SK-N-SH (cell line): ENCODE results near the gene MRPL49. TPM values are rescaled to one million over a fixed set of nuclear protein-coding genes. Genes with fewer than 3 reads are reported as not detected.

Source experiments
- CHD2 ChIP-seq: fragments of 150-350 bp; IDR thresholded peaks from 2 replicates; pipeline ENCODE4 v1.6.1; 2018; ENCODE audit warnings: low read length; ENCODE audit not compliant: partially characterized antibody
- ELF1 ChIP-seq: IDR thresholded peaks from 2 replicates; pipeline ENCODE4 v1.4.0; 2012
- EP300 ChIP-seq, 2 experiments: IDR thresholded peaks; 2 replicates each; pipeline versions ENCODE4 v1.4.0 to v1.6.1; 2012; ENCODE audit warnings: borderline replicate concordance in 1 of 2, low read depth in 1 of 2, low read length in 1 of 2
- FOSL2 ChIP-seq: IDR thresholded peaks from 2 replicates; pipeline ENCODE4 v1.4.0; 2012; ENCODE audit warnings: low read depth, mild to moderate bottlenecking, moderate library complexity, borderline replicate concordance
- FOXJ3 ChIP-seq: sonication (generic); formaldehyde crosslinking; IDR thresholded peaks from 2 replicates; pipeline ENCODE4 v1.5.1; 2020; ENCODE audit warnings: mild to moderate bottlenecking, missing genetic modification reagents
- GATA2 ChIP-seq: sonication (generic); formaldehyde crosslinking; IDR thresholded peaks from 2 replicates; pipeline ENCODE4 v1.5.0; 2020; ENCODE audit warnings: mild to moderate bottlenecking, missing genetic modification reagents
- NFIC ChIP-seq: IDR thresholded peaks from 2 replicates; pipeline ENCODE4 v1.4.0; 2012; ENCODE audit warnings: borderline replicate concordance
- REST ChIP-seq: IDR thresholded peaks from 2 replicates; pipeline ENCODE4 v1.6.1; 2012; ENCODE audit warnings: mild to moderate bottlenecking, low read depth, low read length, moderate library complexity
- YY1 ChIP-seq: IDR thresholded peaks from 2 replicates; pipeline ENCODE4 v1.4.0; 2012; ENCODE audit warnings: low read depth, mild to moderate bottlenecking
- ZBTB33 ChIP-seq: IDR thresholded peaks from 2 replicates; pipeline ENCODE4 v1.4.0; 2012; ENCODE audit warnings: low read depth, borderline replicate concordance
- polyA plus RNA-seq, 3 experiments: library from polyadenylated mRNA; depleted of rRNA; stranded (reverse); fragments of >200 nt; gene quantifications; 2 replicates each; pipeline ENCODE4 v1.2.3, GENCODE V29; 2012
- TF ChIP-seq, protein P1 (sequence below): IDR thresholded peaks from 2 replicates; pipeline ENCODE4 v1.4.0; 2012; ENCODE audit warnings: low read depth

MRPL49 gene
- polyA plus RNA-seq, 1 of the 3 experiments (the other 2 are of a cell fraction): 56.7 TPM

DNA sequence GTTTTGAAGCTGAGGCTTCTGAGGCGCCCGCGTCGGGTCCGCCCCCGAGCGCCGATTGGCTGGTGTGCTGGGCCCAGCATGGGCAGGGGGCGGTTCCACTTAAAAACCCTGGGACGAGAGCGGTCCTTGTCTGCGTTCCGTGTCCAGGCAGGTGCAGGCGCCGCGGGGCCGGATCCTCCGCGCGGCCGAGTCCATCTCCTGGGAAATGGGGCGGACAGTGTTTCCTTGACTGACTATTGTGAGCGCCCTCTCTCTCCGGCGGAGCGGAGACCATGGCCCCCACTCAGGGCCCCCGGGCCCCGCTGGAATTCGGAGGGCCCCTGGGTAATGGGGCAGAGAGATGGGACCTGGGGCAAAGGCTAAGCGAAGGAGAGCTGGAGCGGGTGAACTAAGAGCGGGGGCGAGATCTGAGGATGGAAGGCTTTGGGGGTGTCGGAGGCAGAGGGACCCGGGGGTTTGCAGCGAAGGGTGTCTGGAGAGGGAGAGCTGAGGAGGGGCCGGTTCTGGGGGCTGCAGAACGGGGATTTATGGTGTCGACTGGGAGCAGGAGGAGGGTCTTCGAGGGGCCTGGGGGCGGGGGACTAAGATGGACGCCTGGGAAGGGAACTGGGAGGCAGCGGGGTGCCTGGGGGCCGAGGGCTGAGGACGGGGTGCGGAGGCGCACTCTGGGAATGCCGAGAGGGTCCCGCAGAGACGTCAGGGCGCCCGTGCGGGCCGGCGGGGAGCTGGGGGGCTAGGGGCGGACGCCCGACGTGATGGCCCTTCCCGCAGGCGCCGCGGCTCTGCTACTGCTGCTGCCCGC is 10.2 kb upstream of the MRPL49 start, which contains the start of gene TM7SF2 (continued):
- TF ChIP-seq REST (0 out of 2 replicates have a peak, but pooled peaks have one; percentile 6), FOXJ3 (no peak), YY1 (no peak), CHD2 (no peak), FOSL2 (no peak), ZBTB33 (no peak), GATA2 (CRISPR knock-in tag) (no peak), NFIC (no peak), ELF1 (0 out of 2 replicates have a peak, but pooled peaks have one; percentile 7), EP300 (IDR thresholded peaks at IDR 0.05; ENCODE audit: borderline replicate concordance in 1 of 2, low read depth in 1 of 2, low read length in 1 of 2) (no peak)
- TF ChIP-seq, protein P1, sequence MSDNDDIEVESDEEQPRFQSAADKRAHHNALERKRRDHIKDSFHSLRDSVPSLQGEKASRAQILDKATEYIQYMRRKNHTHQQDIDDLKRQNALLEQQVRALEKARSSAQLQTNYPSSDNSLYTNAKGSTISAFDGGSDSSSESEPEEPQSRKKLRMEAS: 0 out of 2 replicates have a peak, but pooled peaks have one; percentile 32
